HepG2 (cell line): ENCODE data around the gene KLHL21. TPM values are rescaled to one million over a fixed set of nuclear protein-coding genes. Genes with fewer than 3 reads are reported as not detected.

Experiments
- EP300 ChIP-seq, 3 experiments: sonication (generic) in 1 of 3; formaldehyde crosslinking in 1 of 3; IDR thresholded peaks; 2 replicates each; pipeline versions ENCODE4 v1.5.1 to v1.6.1; 2011 to 2020; ENCODE audit warnings: low read depth in 2 of 3, low read length in 2 of 3, borderline replicate concordance in 1 of 3, improper control_type of control experiment in 1 of 3, mild to moderate bottlenecking in 1 of 3, missing genetic modification reagents in 1 of 3, moderate library complexity in 1 of 3
- FOXJ3 ChIP-seq: sonication (generic); formaldehyde crosslinking; IDR thresholded peaks from 2 replicates; pipeline ENCODE4 v1.4.0; 2020; ENCODE audit warnings: missing genetic modification reagents, mild to moderate bottlenecking, borderline replicate concordance
- HNF4A ChIP-seq: sonication (generic); formaldehyde crosslinking; IDR thresholded peaks from 2 replicates; pipeline ENCODE4 v1.4.0; 2020; ENCODE audit warnings: missing genetic modification reagents
- HOXA7 ChIP-seq: sonication (generic); formaldehyde crosslinking; IDR thresholded peaks from 2 replicates; pipeline ENCODE4 v1.8.1; 2022; ENCODE audit warnings: mild to moderate bottlenecking, missing genetic modification reagents, moderate library complexity
- JUN ChIP-seq: sonication (generic); formaldehyde crosslinking; IDR thresholded peaks from 2 replicates; pipeline ENCODE4 v1.4.0; 2020; ENCODE audit warnings: mild to moderate bottlenecking, missing genetic modification reagents
- KAT2B ChIP-seq: fragments of 150-350 bp; IDR thresholded peaks from 2 replicates; pipeline ENCODE4 v1.6.1; 2014; ENCODE audit warnings: low read depth, low read length, borderline replicate concordance
- MED8 ChIP-seq: sonication (generic); formaldehyde crosslinking; IDR thresholded peaks from 2 replicates; pipeline ENCODE4 v1.8.1; 2023; ENCODE audit warnings: mild to moderate bottlenecking, missing genetic modification reagents; ENCODE audit not compliant: insufficient replicate concordance
- NCOR1 ChIP-seq: fragments of 200-600 bp; sonication (generic); IDR thresholded peaks from 2 replicates; pipeline ENCODE4 v1.7.0; 2017; ENCODE audit warnings: antibody characterized with exemption, low read length, borderline replicate concordance
- NR2F1 ChIP-seq, 2 experiments: fragments of 450-650 bp in 1 of 2; formaldehyde crosslinking in 1 of 2; IDR thresholded peaks; 2 replicates each; pipeline versions ENCODE4 v1.5.0 to v1.6.1; 2016 to 2020; ENCODE audit warnings: mild to moderate bottlenecking in 1 of 2, missing compliant biosample characterization in 1 of 2, missing genetic modification reagents in 1 of 2, moderate library complexity in 1 of 2
- PRPF4 ChIP-seq: fragments of 200-400 bp; formaldehyde crosslinking; IDR thresholded peaks from 2 replicates; pipeline ENCODE4 v1.6.1; 2016; ENCODE audit warnings: low read length, low read depth; ENCODE audit not compliant: poor library complexity, severe bottlenecking
- RFX1 ChIP-seq: fragments of 450-650 bp; IDR thresholded peaks from 2 replicates; pipeline ENCODE4 v1.6.1; 2017
- SSRP1 ChIP-seq: IDR thresholded peaks from 2 replicates; pipeline ENCODE4 v1.6.1; 2016; ENCODE audit warnings: control low read depth
- YEATS4 ChIP-seq: sonication (generic); formaldehyde crosslinking; IDR thresholded peaks from 2 replicates; pipeline ENCODE4 v1.4.0; 2020; ENCODE audit warnings: missing genetic modification reagents, borderline replicate concordance
- ZNF10 ChIP-seq: sonication (generic); formaldehyde crosslinking; IDR thresholded peaks from 2 replicates; pipeline ENCODE4 v1.4.0; 2020; ENCODE audit warnings: mild to moderate bottlenecking, low read depth, missing genetic modification reagents, borderline replicate concordance
- ZNF337 ChIP-seq: sonication (generic); formaldehyde crosslinking; IDR thresholded peaks from 2 replicates; pipeline ENCODE4 v1.5.1; 2020; ENCODE audit warnings: missing genetic modification reagents, low read depth, mild to moderate bottlenecking, borderline replicate concordance
- ZNF652 ChIP-seq: IDR thresholded peaks from 2 replicates; pipeline ENCODE4 v1.6.1; 2016; ENCODE audit warnings: low read depth, borderline replicate concordance
- ZNF850 ChIP-seq: sonication (generic); formaldehyde crosslinking; conservative IDR thresholded peaks from 2 replicates; pipeline ENCODE4 v1.9.0; 2021; ENCODE audit warnings: mild to moderate bottlenecking, missing genetic modification reagents
- ZNF883 ChIP-seq: sonication (generic); formaldehyde crosslinking; IDR thresholded peaks from 2 replicates; pipeline ENCODE4 v1.5.1; 2020; ENCODE audit warnings: mild to moderate bottlenecking, missing genetic modification reagents; ENCODE audit errors: not compliant biosample characterization
- polyA plus RNA-seq, 8 experiments: library from polyadenylated mRNA; depleted of rRNA in 3 of 8; stranded (reverse) in 7 of 8; unstranded in 1 of 8; fragments of >200 nt; fragmentation: Illumina TruSeq in 4 of 8; extraction: Trizol in 4 of 8; gene quantifications; 2 replicates each; pipeline versions ENCODE4 v1.2.1 to v1.2.3, GENCODE V29; 2011 to 2016; ENCODE audit warnings: low read depth in 4 of 8, missing spikeins in 1 of 8, mixed read lengths in 1 of 8; ENCODE audit not compliant: insufficient read depth in 1 of 8
- total RNA-seq, 5 experiments: library from RNA; depleted of rRNA; stranded (reverse); fragments of >200 nt; fragmentation: Illumina TruSeq; extraction: Trizol; gene quantifications; 2 replicates each; pipeline ENCODE4 v1.2.3, GENCODE V29; 2016; ENCODE audit warnings: low read depth in 1 of 5
- TF ChIP-seq, protein P1 (sequence below): sonication (generic); formaldehyde crosslinking; IDR thresholded peaks from 2 replicates; pipeline ENCODE4 v1.8.0; 2022; ENCODE audit warnings: mild to moderate bottlenecking, missing genetic modification reagents, borderline replicate concordance
- TF ChIP-seq, protein P2 (sequence below): sonication (generic); formaldehyde crosslinking; IDR thresholded peaks from 2 replicates; pipeline ENCODE4 v1.5.1; 2020; ENCODE audit warnings: missing genetic modification reagents, mild to moderate bottlenecking, borderline replicate concordance
- TF ChIP-seq, protein P3 (sequence below): sonication (generic); formaldehyde crosslinking; IDR thresholded peaks from 2 replicates; pipeline ENCODE4 v1.5.0; 2020; ENCODE audit warnings: mild to moderate bottlenecking, missing genetic modification reagents
- TF ChIP-seq, protein P4 (sequence below): sonication (generic); formaldehyde crosslinking; IDR thresholded peaks from 2 replicates; pipeline ENCODE4 v1.5.0; 2020; ENCODE audit warnings: missing genetic modification reagents

Gene KLHL21
- total and polyA plus RNA-seq, 2 of the 13 experiments (the other 11 are each of a cell fraction or from before 2014, with no cell fraction given): 14.8 to 25.0 TPM

DNA sequence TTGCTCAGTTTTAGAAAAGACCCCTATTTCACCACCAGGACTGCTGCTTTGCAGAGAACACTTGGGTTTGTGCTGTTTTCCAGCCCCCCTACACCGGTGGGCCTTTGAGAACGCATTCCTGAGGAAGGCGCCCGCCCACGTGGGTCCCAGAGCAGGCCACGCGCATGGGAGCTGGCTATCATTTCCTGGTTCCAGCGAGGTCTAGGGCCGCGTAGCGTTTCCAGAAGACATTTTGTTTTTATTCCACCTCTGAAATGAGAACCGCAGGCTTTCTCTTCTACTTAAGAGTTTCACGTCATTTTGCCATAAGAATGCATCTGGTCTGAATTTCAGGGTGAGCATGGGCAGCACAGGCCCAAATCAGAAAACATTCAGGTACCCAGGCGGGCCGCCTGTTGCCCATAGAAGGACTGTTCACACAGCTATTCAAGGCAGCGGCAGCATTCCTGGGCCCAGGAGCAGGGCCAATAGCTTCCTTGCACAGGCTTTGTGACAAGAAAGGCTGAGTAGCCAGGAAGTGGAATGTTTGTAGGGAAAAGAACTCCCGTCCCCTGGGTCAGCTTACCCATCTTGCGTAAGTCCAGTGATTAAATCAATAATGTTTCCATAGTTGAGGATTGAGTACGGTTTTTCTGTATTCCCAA is 1.4 kb upstream of the KLHL21 start (continued):
- TF ChIP-seq MED8 (CRISPR knock-in tag) (peak; percentile 23), YEATS4 (peak; percentile 37; the same call in 1 of the 2 replicates), RFX1 (no peak), NCOR1 (no peak), PRPF4 (no peak), ZNF652 (CRISPR knock-in tag) (peak; percentile 77), SSRP1 (CRISPR knock-in tag) (0 out of 2 replicates have a peak, but pooled peaks have one; percentile 67), HNF4A (CRISPR knock-in tag) (peak; percentile 77), ZNF337 (CRISPR knock-in tag) (no peak), JUN (no peak), ZNF10 (CRISPR knock-in tag) (no peak), KAT2B (peak; percentile 63; the same call in 1 of the 2 replicates), ZNF883 (CRISPR knock-in tag) (no peak), HOXA7 (CRISPR knock-in tag) (no peak), ZNF850 (CRISPR knock-in tag) (no peak), NR2F1 (CRISPR knock-in tag; IDR thresholded peaks at IDR 0.05) (0 out of 4 replicates have a peak, but pooled peaks of 1 of the 2 experiments have one; percentile 25), FOXJ3 (CRISPR knock-in tag) (peak; percentile 55), EP300 (IDR thresholded peaks at IDR 0.05; ENCODE audit: low read depth in 2 of 2, low read length in 2 of 2) (peak in 1 of 2 experiments; percentile 53; a peak in 2 of 4 replicates), EP300 (CRISPR knock-in tag; IDR thresholded peaks at IDR 0.05; ENCODE audit: borderline replicate concordance) (peak; percentile 29; the same call in 1 of the 2 replicates)
- TF ChIP-seq, protein P1, sequence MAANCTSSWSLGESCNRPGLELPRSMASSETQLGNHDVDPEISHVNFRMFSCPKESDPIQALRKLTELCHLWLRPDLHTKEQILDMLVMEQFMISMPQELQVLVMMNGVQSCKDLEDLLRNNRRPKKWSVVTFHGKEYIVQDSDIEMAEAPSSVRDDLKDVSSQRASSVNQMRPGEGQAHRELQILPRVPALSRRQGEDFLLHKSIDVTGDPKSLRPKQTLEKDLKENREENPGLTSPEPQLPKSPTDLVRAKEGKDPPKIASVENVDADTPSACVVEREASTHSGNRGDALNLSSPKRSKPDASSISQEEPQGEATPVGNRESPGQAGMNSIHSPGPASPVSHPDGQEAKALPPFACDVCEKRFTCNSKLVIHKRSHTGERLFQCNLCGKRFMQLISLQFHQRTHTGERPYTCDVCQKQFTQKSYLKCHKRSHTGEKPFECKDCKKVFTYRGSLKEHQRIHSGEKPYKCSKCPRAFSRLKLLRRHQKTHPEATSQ (CRISPR knock-in tag): no peak
- TF ChIP-seq, protein P2, sequence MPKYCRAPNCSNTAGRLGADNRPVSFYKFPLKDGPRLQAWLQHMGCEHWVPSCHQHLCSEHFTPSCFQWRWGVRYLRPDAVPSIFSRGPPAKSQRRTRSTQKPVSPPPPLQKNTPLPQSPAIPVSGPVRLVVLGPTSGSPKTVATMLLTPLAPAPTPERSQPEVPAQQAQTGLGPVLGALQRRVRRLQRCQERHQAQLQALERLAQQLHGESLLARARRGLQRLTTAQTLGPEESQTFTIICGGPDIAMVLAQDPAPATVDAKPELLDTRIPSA (CRISPR knock-in tag): no peak
- TF ChIP-seq, protein P3, sequence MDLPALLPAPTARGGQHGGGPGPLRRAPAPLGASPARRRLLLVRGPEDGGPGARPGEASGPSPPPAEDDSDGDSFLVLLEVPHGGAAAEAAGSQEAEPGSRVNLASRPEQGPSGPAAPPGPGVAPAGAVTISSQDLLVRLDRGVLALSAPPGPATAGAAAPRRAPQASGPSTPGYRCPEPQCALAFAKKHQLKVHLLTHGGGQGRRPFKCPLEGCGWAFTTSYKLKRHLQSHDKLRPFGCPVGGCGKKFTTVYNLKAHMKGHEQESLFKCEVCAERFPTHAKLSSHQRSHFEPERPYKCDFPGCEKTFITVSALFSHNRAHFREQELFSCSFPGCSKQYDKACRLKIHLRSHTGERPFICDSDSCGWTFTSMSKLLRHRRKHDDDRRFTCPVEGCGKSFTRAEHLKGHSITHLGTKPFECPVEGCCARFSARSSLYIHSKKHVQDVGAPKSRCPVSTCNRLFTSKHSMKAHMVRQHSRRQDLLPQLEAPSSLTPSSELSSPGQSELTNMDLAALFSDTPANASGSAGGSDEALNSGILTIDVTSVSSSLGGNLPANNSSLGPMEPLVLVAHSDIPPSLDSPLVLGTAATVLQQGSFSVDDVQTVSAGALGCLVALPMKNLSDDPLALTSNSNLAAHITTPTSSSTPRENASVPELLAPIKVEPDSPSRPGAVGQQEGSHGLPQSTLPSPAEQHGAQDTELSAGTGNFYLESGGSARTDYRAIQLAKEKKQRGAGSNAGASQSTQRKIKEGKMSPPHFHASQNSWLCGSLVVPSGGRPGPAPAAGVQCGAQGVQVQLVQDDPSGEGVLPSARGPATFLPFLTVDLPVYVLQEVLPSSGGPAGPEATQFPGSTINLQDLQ (CRISPR knock-in tag): no peak
- TF ChIP-seq, protein P4, sequence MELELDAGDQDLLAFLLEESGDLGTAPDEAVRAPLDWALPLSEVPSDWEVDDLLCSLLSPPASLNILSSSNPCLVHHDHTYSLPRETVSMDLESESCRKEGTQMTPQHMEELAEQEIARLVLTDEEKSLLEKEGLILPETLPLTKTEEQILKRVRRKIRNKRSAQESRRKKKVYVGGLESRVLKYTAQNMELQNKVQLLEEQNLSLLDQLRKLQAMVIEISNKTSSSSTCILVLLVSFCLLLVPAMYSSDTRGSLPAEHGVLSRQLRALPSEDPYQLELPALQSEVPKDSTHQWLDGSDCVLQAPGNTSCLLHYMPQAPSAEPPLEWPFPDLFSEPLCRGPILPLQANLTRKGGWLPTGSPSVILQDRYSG: no peak
